Prostate gland (tissue), 2 donors: ENCODE data around the gene TCIRG1.
A peak's percentile ranks its signal among the peaks of the same experiment; 100 is the strongest.

Experiments used
- POLR2A ChIP-seq: fragments of 450-650 bp; IDR thresholded peaks from one replicate; pipeline ENCODE4 v1.6.1; 2016; ENCODE audit warnings: antibody characterized with exemption, mild to moderate bottlenecking
- TF ChIP-seq, protein P1 (sequence below), 4 experiments: fragments of 200-600 bp in 2 of 4; fragments of 450-650 bp in 2 of 4; sonication (generic) in 2 of 4; IDR thresholded peaks; 1 replicate in 3 of 4; 2 replicates in 1 of 4; pipeline ENCODE4 v1.5.1; 2016 to 2019; ENCODE audit warnings: antibody characterized with exemption in 4 of 4, mild to moderate bottlenecking in 2 of 4, moderate library complexity in 2 of 4

DNA sequence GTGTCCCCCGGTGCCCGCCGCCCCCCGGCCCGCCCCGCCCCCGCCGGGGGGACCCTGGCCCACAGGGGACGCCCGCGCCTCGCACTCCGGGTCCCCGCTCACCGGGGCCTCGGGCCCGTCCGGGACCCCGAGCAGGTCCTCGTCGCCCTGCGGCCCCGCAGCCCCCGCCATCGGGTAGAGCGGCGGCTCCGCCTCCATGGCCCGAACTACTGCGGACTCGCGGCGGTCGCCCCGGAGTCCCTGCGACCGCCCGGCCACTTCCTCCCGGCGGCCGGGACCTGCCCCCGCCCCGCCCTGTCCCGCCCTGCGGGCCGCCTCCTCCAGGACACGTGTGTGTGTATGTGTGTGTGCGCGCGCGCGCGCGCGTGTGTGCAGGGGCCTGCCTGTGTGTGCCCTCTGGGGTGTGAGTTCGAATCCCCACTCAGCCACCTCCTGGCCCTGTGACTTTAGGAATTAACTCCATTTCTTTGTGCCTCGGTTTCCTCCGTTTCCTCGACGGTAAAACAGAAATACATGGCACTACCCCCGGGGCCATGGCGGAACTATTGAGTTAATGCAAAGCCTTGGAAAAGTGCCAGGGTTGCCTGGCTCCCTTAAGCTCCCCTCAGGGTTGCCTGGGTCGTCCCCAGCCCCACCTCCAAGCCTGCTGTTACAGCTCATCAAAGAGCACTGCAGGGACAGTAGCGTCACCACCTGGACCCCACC is 34.8 kb upstream of the TCIRG1 start, which contains the start of gene UNC93B1:
- TF ChIP-seq POLR2A = peak; percentile 87
- TF ChIP-seq, protein P1, sequence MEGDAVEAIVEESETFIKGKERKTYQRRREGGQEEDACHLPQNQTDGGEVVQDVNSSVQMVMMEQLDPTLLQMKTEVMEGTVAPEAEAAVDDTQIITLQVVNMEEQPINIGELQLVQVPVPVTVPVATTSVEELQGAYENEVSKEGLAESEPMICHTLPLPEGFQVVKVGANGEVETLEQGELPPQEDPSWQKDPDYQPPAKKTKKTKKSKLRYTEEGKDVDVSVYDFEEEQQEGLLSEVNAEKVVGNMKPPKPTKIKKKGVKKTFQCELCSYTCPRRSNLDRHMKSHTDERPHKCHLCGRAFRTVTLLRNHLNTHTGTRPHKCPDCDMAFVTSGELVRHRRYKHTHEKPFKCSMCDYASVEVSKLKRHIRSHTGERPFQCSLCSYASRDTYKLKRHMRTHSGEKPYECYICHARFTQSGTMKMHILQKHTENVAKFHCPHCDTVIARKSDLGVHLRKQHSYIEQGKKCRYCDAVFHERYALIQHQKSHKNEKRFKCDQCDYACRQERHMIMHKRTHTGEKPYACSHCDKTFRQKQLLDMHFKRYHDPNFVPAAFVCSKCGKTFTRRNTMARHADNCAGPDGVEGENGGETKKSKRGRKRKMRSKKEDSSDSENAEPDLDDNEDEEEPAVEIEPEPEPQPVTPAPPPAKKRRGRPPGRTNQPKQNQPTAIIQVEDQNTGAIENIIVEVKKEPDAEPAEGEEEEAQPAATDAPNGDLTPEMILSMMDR (IDR thresholded peaks at IDR 0.05) = peak in 1 of 4 experiments; percentile 15
